ENCODE measurements around the gene RSPH1.

Gene RSPH1

DNA sequence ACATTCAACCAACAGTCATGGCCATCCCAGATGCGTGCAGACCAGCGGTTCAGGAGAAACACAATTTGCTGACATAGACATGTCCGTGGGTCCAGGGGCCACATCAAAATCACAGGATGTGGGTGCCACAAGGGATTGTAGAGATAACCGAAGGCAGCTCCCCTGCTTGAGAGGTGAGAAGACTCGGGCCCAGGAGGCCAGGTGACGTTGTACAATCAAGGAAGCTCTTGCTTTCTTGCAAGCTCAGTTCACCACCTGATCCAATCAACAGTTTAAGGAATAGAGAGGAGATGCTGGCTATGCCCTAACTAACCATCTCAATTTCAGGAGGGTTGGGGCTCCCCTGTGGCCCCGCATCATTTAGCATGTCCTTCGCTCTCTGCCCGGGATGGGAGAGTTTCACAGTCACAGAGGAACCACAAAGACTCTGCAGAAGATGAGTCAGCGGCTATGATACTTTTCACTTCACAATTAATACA lies 72.8 kb downstream of the RSPH1 start:
- DNase-seq: no peak

Measured in NCI-H2081 treated with DMSO at 0.1 percent for 48 hours (cell line).